ENCODE results near the gene TNFRSF13B.

TNFRSF13B gene

DNA sequence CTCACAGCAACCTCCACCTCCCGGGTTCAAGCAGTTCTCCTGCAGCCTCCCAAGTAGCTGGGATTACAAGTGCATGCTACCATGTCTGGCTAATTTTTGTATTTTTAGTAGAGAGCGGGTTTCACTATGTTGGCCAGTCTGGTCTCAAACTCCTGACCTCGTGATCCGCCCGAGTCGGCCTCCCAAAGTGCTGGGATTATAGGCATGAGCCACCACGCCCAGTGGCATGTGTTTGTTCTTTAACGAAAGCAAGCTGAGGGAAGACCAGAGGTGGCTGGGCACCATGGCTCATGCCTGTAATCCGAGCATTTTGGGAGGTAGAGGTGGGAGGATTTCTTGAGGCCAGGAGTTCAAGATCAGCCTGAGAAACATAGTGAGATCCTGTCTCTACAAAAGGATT lies 18.1 kb downstream of the TNFRSF13B start:
- no peak for DNase-seq

DNA sequence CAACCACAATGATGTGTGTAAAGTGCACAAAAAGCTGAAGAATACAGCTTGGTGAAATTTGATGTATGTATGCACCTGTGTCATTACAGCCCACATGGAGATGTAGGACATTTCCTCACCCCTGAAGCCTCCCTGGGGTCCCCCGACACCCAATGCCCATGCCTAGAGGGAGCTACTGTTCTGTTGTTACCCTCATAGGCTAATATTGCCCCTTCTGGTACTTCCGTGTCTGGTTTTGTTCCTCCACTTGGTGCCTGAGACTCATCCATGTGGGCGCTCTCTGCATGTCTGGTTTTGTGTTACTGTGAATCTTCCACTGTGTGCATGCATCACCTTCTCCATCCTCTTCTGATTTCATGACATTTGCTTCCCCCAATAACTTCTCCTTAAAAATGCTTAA lies 18.6 kb downstream of the TNFRSF13B start:
- DNase-seq = no peak

DNA sequence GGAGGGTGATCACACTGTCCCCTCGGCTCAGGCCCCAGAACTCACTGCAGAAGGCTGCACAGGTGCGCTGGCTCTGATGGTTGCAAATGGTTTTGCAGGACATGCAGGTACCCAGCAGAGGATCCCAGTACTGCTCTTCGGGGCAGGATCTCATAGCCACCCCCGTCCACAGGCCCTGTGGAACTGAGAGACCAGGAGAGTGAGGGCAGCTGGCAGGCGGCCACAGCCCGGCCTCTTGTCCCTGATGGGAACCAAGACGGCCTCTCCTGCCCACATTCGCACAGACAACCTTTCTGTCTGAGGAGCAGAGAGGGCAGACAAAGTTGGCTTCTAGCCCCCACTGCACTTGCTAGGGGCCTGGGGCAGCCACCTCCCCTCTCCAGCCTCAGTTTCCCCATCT lies 19.5 kb downstream of the TNFRSF13B start:
- DNase-seq = no peak

- DNase-seq = no peak
These were observed 21.4 kb downstream of the TNFRSF13B start for GRCh38 chr17:16950488-16950887.

DNA sequence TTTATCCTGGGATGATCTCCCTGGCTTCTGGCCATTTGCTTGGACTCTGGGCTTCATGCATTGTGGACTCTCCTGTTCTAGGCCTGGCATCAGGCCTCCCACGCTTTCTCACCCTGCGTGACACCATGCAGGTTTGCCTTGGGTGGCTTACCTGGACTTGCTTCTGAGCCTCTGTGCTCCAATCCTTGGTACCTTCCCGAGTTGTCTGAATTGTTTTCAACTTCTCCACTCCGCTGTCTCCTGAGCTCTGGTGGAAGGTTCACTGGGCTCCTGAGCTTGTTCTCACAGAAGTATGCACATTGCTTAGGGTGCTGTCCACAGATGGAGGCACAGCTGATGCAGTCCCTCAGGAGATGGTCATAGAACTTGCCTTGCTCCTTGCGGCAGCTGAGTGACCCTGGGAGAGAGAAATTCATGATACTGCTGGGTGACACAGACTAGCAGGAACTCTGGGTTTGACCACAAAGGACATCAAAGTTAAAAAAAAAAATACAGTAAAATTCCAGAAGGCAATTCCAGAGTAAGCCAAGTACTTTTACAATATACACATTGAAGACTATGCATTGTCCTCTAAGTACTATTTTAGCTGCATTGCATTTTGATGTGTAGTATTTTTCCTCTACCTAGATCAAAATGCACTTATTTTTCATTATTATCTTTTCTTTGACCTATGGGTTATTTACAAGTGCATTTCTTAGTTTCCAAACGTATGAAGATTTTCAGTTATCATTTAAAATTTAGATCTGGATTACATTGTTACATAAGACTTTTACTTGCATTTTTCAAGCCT lies 23.1 kb downstream of the TNFRSF13B start:
- DNase-seq = no peak

GRCh38 chr17:16947470-16947869 lies 24.4 kb downstream of the TNFRSF13B start:
- no peak for DNase-seq

DNA sequence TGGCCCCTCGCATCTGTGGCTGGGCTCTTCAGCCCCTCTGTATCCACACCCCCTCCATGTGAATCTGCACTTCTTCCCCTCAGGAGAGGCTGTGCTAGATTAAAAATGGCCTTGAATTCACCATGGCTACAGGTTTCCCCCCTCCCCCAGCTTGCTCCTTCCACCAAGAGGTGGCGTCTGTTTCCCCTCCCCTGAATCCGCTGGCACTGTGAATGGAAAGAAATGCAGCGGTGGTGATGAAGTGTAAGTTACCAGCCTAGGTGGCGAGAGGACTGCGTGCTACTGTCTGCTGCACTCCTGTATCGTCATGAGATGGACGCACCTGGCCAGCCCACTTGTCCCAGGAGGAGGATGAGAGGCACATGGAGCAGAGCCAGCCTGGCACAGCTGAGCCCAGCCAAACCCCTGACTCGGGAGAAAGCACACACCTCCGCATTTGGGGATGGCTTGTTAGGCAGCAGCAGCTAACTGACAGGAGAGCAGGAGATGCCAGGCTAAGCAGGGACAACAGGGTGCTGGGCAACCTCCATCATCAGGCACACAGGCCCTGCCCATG lies 26.2 kb downstream of the TNFRSF13B start:
- no peak for DNase-seq

- DNase-seq = no peak
These were observed 26.8 kb downstream of the TNFRSF13B start for GRCh38 chr17:16945136-16945482.

GRCh38 chr17:16944334-16945135 lies 27.4 kb downstream of the TNFRSF13B start:
- DNase-seq = no peak

- DNase-seq = no peak
These were observed 28.2 kb downstream of the TNFRSF13B start for GRCh38 chr17:16943541-16944333.

DNA sequence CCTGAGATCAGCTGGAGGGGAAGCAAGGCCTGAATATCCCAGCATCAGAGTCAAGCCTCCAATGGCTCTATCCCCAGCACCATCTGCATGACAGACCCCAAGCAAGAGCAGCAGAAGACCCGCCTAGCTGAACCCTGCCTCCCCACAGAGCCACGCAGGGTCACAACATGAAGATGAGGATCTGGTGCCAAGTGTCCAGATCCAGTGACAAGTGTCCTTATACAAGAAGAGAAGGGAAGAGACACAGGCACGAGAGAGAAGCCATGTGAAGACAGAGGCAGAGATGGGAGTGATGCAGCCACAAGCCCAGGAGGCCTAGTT lies 28.9 kb downstream of the TNFRSF13B start:
- DNase-seq = no peak

GRCh38 chr17:16942141-16943031 lies 29.5 kb downstream of the TNFRSF13B start:
- DNase-seq = no peak

DNA sequence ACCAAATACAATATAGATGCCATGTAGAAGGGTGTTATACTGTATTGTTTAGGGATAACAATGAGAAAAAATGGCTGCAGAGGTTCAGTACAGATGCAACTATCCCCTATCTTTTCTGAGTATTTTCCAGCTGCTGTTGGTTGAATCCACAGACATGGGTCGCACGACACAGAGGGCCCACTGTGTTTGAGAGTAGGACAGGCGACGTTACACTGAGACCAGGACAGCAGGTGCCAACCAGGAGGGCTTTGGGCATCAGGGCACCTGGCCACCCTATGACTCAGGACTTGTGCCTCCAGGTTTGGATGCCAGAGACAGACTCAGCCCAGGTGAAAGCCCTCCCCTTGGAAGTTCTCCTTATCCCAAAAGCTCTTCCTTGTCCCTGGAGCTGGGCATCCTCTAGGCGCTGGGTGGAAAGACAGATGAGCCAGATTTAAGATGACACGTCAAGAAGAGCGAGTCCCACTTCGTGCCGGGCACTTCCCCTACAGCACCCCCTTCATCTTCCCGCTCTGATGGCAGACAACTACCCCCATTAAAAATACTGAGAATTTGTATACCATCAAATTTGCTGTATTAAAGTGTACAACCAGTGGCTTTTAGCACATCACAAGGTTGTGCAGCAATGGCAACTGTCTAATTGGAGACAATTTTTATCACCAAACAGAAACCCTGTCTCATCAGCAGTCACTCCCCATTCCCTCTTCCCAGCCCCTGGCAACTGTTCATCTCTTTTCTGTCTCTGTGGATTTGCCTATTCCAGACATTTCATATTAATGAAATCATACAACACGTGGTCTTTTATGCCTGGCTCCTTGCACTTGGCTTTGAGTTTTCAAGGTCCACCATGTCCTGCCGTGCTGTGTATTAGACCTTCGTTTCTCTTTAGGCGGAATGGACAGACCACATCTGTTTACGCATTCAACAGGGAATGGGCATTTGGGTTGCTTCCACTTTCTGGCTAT lies 30.6 kb downstream of the TNFRSF13B start:
- no peak for DNase-seq

DNA sequence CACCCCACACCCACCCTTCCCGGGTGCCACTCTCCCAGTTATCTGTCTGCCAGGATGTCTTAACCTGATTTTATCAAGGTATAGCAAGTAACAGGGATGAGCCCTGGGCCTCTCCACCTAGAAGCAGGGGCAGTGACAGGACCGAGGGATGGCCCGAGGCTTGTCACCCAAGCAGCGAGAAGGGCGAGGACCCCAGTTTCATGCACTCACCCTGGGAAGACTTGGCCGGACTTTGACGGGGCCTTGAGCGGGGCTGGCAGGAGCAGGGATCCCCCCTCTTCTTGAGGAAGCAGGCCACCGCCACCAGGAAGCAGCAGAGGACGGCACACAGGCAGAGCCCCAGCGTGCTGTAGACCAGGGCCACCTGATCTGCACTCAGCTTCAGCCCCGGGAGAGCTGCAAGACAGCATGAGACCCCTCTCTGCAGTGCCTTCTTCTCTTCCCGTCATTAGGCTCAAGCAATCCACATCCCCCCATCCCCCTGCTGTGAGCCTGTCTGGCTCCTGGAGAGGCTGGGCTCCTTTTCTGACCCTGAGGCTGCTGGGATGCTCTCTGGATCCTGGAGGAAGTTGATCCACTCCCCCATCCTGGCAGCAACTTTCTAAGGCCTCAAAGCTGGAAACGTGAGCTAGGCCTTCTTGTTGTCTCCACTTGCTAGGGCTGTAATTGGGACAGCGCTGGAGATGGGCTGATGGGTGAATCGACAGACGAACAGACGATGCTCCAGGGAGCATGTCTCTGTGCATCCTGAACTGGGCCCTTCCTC lies 31.6 kb downstream of the TNFRSF13B start:
- no peak for DNase-seq

DNA sequence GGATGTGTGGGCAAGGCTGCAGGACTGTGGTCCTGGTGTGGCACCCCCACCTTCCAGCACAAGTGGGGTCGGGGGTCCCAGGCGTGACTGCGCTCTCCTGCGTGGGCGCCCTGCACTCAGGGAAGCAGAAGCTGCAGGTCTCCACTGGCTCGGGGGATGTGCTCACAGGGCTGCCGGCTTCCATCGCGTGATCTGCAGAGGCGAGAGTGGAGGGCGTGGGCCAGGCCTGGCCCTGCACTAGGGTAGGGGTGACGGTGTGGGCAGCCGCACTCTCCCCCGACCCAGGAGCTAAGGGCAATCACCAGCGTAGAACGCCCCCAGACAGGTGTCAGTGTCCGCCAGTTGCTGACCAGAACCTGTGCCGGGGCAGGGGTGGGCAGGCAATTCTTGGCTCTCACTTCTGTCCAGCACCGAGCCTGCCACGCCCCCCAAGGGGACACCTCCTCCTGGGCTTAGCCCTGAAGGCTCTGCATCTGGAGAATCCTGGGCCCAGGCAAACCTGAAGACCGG lies 32.3 kb downstream of the TNFRSF13B start:
- no peak for DNase-seq

DNA sequence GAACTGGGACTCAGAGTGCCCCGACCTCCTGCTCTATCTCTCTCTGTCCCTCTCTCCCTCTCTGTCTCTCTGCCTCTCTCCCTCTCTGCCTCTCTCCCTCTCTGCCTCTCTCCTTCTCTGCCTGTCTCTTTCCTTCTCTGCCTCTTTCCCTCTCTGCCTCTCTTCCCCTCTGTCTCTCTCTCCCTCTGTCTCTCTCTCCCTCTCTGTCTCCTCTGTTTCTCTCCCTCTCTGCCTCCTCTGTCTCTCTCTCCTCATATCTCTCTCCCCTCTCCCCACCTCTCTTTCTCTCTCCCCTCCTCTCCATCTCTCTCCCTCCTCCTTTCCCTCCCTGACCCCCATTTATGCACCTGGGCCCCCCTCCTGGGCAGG lies 32.7 kb downstream of the TNFRSF13B start:
- no peak for DNase-seq

- no peak for DNase-seq
These were observed 33.3 kb downstream of the TNFRSF13B start for GRCh38 chr17:16938496-16939207.

- DNase-seq = no peak
These were observed 33.9 kb downstream of the TNFRSF13B start for GRCh38 chr17:16938031-16938430.

GRCh38 chr17:16937431-16937830 lies 34.5 kb downstream of the TNFRSF13B start:
- no peak for DNase-seq
